Activated naive CD4-positive, alpha-beta T cell (primary cell): Measurements from ENCODE around the gene MS4A2.
"Not testable (repeated sequence)": the region's sequence is repeated elsewhere in the genome, so short reads cannot be mapped to it uniquely, and the experiment has no call there.

ENCODE experiments used
- DNase-seq, 4 experiments: peaks; one replicate each; lab custom pipeline; 2025; lab: John Stamatoyannopoulos, UW

Gene MS4A2

DNA sequence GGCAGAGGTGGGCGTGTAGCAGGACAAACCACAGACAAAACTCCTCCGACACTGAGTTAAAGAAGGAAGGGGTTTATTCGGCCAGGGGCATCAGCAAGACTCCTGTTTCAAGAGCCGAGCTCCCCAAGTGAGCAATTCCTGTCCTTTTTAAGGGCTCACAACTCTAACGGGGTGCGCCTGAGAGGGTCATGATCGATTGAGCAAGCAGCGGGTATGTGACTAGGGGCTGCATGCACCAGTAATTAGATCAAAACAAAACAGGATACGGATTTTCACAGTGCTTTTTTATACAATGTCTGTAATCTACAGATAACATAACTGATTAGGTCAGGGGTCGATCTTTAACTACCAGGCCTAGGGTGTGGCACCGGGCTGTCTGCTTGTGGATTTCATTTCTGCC, 12.9 kb downstream of the MS4A2 start:
- DNase-seq, result not testable (repeated sequence)

DNA sequence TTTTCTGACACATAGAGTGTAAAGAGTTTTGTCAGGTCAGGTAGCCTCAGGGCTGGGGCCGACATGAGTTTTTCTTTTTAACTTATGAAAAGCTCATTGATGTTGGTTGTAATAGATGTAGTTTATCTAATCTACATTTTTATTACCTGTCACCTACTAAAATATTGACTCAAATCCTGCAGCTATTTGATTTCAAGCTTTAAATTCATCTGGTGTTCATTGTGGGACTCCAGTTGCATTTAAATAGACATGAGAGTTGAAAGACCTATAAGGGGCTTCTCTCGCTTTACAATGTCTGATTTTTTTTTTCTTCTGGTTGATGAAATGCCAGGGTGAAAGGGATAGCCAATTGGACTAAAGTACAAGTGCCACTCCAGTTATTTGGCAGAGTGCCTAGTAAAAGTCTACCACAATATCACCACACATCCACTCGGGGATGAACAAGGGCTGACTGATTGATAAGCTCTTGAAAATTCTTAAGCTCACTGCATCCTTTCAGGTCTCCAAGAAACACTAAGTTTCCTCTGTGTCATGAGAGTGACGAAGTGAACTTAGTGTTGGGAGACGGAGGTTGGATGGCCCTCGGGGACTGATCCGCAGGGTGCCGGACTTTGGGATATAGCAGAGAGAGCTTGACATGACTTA, 16.1 kb downstream of the MS4A2 start:
- DNase-seq, result not testable (repeated sequence)

DNA sequence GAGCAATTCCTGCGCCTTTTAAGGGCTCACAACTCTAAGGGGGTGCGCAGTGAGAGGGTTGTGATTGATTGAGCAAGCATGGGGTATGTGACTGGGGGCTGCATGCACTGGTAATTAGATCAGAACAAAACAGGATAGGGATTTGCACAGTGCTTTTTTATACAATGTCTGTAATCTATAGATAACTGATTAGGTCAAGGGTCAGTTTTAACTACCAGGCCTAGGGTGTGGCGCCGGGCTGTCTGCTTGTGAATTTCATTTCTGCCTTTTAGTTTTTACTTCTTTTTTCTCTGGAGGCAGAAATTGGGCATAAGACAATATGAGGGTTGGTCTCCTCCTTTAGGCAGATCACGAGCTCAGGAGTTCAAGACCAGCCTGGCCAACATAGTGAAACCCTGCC, 20.2 kb downstream of the MS4A2 start:
- not testable (repeated sequence) for DNase-seq

GRCh38 chr11:60111793-60112192, 23.3 kb downstream of the MS4A2 start:
- DNase-seq, result no peak

DNA sequence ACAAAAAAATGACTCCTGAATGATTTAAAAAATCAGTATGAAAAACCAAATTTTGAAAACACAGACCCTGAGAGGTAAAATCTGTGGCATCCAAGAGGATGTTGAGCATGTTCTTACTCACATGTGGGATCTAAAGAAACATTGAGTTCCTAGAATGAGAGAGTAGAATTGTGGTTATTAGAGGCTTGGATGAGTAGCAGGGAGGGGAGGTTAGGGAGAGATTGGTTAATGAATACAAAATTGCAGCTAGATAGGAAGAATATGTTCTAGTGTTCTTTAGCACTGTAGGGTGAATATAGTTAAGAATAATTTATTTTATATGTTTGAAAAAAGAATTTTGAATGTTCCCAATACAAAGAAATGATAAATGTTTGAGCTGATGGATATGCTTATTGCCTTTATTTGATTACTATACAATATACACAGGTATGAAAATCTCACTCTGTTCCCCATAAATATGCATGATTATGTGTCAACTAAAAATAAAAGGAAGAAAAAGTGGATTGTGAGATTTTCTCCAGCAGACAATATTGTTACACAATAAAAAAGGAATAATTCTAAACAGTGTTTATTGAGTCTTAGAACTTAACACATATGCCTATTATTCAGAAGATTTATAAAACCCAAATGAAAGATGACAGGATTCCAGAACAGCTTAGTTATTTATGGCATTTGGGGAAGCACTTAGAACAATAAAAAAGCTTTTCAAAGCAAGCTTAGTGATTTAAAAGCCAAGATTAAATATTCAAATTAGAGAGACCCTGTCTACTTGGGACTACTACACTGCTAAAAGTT, 28.7 kb downstream of the MS4A2 start:
- DNase-seq, result no peak

- no peak for DNase-seq
Measured at GRCh38 chr11:60118338-60118737, 29.9 kb downstream of the MS4A2 start.

- no peak for DNase-seq
Measured at GRCh38 chr11:60119710-60120109, 31.2 kb downstream of the MS4A2 start.

- no peak for DNase-seq
Measured at GRCh38 chr11:60121264-60121663, 32.8 kb downstream of the MS4A2 start.

DNA sequence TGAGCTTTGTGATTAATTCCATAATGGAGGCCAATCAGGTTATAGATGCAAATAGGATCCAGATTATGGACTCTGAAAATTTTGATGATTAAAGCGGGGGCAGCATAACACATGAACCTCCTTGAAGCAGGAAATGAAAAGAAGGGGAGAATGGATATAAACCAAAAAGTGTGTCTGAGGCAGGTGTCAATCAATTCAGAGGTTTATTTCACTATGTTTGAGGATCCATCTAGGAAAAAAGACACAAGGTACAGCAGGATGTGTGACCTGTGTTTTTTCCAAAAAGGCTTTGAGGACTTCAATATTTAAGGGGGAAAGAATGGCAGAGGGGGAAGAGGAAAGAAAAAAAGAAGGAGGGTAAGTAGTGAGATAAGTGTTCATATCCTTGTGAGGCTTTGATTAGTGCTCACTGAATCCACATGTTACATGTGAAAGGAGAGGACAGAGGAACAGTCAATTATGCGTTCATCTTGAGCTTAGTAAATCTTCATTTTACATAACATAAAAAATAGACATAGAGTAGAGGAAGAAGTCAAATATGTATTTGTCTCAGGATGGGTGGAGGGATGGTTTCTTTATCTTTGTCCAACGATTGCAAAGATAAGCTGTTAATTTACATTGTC, 34.1 kb downstream of the MS4A2 start:
- no peak for DNase-seq

DNA sequence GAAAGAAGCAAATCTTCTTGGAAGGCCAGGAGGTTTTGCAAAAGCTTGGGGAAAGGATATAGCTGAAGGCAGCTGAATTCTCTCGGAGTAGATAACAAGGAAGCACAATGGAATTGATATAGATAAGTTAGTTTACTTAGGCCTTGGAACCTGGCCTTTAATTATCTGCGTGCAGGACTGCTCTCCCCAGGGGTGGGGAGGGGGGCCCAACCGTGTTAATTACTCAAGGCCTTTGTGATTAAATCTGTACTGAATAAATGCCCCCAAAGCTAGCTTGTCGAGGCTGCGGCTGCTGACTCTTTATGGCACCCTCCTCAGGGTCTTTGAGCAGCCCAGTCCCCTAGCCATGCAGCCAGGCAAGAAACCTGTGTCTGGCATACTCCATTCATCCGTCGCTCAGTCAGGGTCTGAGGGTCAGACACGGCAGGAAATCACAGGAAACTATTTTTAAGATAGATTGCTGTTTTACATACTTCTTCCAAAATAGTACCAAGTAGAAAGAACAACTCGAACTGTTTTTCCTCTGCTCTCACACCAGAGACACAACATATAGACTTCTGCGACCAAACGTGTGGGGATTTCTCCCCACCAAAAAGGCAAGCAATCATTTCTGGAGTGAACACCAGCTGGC, 36.5 kb downstream of the MS4A2 start:
- no peak for DNase-seq

DNA sequence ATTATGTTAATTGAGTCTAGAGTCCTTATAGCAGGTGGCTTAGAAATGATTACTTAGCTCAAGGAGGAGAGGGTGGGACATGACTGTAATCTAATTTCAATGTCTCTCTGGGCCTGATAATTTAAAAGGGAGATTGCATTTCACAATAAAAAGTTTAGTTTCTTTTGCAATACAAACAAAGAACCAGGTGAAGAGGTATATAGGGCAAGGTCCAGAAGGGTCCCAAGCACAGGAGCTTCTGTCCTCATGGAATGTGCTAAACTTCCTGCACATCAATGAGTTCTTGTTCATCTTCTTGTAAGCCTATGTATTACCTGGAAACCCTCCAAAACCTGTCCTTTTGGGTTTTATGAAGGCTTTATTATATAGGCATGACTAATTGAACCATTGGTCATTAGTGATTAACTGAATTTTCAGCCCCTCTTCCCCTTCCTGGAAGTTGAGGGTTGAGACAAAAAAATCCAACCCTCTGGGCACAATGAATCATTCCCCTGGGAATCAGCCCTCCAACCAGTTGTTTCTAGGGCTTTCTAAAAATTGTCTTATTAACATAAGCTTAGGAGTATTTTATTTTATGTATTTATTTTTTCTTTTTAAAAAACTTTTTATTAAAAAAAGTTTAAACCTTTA, 37.6 kb downstream of the MS4A2 start:
- DNase-seq, result no peak

- DNase-seq, result no peak
Measured at GRCh38 chr11:60127311-60127811, 38.9 kb downstream of the MS4A2 start.

- DNase-seq, result no peak
Measured at GRCh38 chr11:60128376-60128775, 39.9 kb downstream of the MS4A2 start.

- not testable (repeated sequence) for DNase-seq
Measured at GRCh38 chr11:60128866-60129265, 40.4 kb downstream of the MS4A2 start.

GRCh38 chr11:60129853-60130252, 41.4 kb downstream of the MS4A2 start:
- no peak for DNase-seq

GRCh38 chr11:60130496-60130895, 42.0 kb downstream of the MS4A2 start:
- DNase-seq, result no peak

GRCh38 chr11:60131912-60132311, 43.4 kb downstream of the MS4A2 start:
- no peak for DNase-seq

- no peak for DNase-seq
Measured at GRCh38 chr11:60133917-60134316, 45.5 kb downstream of the MS4A2 start.

GRCh38 chr11:60143768-60144167, 55.3 kb downstream of the MS4A2 start:
- DNase-seq, result no peak

GRCh38 chr11:60145677-60146076, 57.2 kb downstream of the MS4A2 start:
- no peak for DNase-seq
